ES-I3 (cell line): Measurements from ENCODE around the gene RYR1.

Source experiments
- H3K36me3 ChIP-seq: 2 replicates; pipeline ENCODE4 v1.6.1; 2013; ENCODE audit warnings: mild to moderate bottlenecking, low read length, control low read depth, moderate library complexity; ENCODE audit not compliant: insufficient read depth
- H3K4me1 ChIP-seq: 2 replicates; pipeline ENCODE4 v1.6.1; 2013; ENCODE audit warnings: mild to moderate bottlenecking, control low read depth, low read length; ENCODE audit not compliant: insufficient read depth
- H3K9ac ChIP-seq: 2 replicates; pipeline ENCODE4 v1.6.1; 2013; ENCODE audit warnings: low read depth, mild to moderate bottlenecking, low read length, moderate library complexity
- H3K9me3 ChIP-seq: 2 replicates; pipeline ENCODE4 v1.6.1; 2013; ENCODE audit warnings: mild to moderate bottlenecking, low read length, moderate library complexity; ENCODE audit not compliant: control insufficient read depth, insufficient read depth

The RYR1 gene

DNA sequence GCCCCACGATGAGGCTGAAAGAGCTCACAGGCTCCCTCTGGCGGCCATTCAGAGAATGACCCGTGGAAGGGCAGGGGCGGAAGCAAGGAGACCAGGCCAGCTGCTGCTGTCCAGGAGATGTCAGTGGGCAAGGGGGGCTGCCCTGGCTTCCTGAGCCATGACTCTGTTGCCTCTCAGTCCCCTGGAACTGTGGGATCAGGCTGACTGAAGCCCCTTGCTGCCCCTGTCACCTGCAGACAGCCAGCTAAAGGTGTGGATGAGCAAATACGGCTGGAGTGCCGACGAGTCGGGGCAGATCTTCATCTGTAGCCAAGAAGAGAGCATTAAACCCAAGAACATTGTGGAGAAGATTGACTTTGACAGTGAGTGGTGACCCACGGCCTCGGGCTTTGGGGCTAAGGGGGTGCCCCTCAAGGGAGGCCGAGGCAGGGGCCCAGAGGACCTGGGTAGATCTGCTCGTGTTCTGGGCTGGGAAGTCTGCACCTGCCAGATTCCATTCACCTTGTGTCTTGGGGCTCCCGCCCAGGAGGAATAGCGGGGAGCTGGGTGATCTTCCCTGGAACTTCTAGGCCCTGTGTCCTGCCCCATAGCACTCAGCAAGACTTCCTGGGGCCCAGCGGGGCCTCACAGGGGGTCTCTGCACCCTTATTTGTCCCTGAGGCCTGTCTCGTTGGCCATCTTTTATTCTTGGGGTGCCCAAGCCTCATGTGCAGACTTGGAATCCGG lies 201.4 kb downstream of the RYR1 start:
- H3K4me1 ChIP-seq, result peaks cover 18% of the 10 kb centered on the region
- H3K36me3 ChIP-seq, result peaks cover 9% of the 10 kb centered on the region
- no peak overlapping the region for H3K9ac ChIP-seq
- H3K9me3 ChIP-seq, result no peaks in the 10 kb centered on the region

DNA sequence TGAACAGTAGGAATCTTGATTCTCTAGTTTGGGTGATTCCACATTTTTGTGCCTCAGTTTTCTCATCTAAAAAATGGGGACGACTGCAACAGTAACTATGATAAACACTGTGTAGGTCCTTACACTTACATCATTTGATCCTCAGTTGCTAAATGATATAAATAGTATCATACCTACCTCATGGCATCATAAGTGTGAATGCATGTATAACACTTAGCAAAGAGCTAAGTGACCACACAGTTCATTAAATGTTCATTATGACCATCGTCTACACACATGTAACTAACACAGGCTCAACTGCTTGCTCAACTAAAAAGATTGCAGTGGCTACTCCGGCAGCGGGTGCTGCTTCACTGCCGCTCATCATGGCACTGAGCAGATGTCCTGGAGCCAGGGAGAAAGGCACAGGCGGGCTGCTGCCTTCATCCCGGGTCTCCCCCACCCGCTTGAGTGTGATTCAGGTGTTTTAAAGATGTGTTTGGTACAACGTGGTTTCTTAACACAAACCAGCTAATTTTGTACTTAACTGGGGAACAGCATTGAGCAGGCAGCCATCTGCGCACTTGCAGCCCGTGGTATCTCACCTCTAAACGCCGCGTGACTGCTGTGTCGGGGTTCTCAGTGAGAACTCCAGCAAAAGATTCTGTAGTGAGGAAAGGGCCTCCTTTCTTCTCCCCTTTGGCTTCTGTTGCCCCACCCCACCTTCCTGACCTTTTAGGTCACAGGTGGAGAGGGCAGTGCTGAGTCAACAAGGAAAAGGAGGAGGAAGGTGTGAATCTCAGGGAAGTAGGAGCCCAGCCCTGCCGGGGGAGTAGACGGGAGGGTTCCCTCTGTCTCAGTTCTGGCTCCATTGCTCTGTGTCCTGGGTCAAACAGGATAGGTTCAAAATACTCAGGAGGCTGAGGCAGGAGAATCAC lies 202.2 kb downstream of the RYR1 start:
- H3K9me3 ChIP-seq, result no peaks in the 10 kb centered on the region
- no peak overlapping the region for H3K9ac ChIP-seq
- H3K4me1 ChIP-seq, result peaks cover 22% of the 10 kb centered on the region
- H3K36me3 ChIP-seq, result peaks cover 9% of the 10 kb centered on the region
